HG03097 (cell line): ENCODE measurements around the gene FOXO6.

ENCODE experiments used
- ATAC-seq: cut with Tn5 transposase; IDR thresholded peaks from one replicate; pipeline ENCODE4 v1.9.1; 2021; ENCODE audit not compliant: unreplicated experiment, low FRiP score

The FOXO6 gene

DNA sequence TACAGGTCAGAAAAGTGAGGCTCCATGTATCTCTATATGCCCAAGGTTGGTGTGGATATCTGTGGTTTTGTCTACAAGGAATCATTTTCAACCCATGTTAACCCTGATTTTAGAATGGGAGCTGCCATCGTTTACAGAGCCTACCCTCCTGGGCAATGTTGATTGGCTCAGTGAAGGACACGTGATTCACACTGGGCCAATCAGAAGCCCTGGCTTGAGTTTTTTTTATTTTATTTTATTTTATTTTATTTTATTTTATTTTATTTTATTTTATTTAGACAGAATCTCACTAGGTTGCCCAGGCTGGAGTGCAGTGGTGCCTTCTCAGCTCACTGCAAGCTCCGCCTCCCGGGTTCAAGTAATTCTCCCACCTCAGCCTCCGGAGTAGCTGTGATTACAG lies 35.8 kb downstream of the FOXO6 start:
- ATAC-seq, result no peak

DNA sequence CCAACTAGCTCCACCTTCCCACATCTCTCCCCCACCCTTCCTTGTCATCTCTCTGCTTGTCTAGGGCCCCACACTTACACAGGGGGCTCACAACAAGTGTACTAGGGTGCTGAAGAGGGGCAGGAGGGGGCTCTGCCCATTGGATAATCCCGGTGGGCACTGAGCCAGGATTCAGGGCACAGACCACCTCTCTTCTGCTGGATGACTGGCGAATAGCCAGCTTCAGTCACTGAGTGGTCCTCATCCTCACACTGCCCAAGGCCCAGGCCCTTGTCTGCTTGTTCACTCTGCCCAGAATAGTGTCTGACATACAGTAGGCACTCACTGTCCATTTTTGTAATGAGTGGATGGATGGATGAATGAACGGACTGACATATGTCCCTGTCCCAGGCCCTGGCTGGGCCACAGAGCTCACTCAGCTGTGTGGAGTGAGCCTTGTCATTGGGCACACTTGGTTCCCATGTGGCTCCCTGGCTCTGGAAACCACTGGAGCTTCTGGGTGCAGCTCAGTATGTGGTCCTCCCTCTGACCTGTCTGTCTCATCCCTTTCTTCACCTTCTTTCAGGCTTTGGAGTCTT lies 36.6 kb downstream of the FOXO6 start:
- ATAC-seq, result no peak

DNA sequence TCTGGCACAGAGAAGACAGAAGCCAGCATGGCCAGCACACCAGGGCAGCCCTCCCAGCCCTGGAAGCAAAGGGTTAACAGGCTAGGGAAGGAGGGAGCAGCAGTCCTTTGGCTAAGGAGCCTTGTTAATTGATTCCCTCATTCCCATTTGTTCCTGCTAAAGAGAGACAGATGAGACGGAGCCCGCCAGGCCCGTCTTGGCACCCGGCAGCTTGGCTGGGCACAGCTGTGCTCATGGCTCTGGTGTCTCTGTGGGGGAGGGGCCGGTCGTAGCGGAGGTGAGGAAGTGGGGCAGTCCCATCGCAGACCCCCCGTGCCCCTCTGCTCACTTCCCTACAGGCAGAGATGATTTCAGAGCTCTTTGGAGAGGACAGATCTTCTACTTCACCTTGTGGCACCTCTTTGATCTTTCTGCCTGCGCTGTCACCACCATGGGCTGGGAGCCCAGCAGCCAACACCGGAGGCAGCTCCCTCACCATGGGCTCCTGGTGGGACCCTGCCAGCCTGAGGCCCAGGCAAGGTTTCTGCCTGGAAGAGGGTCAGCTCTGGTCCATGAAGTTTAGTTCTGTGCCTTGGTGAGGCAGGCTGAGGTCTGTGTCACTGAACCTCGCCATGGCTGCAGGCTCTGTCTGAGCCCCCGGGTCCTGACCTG lies 38.0 kb downstream of the FOXO6 start:
- ATAC-seq, result no peak

DNA sequence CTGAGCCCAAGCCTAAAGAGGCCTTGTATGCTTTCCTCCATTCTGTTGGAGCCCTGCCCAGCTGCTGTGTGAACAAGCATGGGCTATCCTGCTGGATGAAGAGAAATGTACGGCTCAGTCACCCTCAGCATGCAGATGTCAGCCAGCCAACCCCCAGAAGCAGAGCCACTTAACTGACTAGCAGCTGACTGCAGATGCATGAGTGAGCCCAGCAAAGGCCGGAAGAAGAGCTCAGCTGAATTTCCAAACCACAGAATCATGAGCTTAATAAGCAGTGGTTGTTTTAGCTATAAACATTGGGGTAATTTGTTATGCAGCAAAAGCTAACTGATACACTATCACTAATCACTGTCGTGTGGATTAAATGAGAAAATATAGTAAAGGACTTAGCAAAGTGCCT lies 39.0 kb downstream of the FOXO6 start:
- no peak for ATAC-seq

DNA sequence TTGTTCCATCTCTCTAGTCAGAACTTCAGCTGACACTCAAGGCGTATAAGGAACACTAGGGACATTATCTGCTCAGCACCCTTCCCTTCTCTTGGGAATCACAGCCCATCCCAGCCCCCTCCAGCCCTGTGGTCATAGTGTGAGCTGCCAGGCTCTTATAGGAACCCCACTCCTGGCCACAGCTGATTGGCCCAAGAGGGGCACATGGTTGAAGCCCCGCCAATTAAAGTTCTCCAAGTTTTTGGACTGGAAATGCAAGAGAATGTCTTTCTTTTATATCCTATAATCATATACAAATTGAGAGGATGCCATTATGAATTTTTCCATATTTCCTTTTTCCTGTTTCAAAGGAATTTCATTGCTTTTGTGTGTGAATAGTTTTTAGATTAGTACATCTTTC lies 40.7 kb downstream of the FOXO6 start:
- ATAC-seq, result no peak

DNA sequence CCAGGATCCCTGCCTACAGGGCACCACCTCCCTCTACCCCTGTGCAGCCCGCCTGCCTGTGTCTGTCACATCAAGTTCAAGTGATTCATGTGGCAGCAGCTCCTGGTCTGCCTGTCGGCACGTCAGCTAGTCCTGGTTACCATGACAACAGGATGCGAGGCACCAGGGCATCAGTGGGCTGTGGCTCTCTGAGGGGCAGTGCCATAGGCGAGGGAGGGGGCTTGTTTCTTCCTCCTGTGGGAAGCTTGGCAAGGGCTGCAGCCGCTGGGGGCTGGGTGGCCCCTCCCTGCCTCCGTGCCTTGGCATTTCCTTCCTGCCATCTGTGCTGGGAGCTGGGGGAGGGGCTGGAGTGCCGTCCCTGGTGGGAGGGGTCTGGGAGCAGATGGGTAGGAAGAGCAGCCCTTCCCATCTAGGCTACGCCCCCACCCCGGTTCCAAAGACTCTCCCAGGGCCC lies 43.1 kb downstream of the FOXO6 start:
- ATAC-seq, result no peak

DNA sequence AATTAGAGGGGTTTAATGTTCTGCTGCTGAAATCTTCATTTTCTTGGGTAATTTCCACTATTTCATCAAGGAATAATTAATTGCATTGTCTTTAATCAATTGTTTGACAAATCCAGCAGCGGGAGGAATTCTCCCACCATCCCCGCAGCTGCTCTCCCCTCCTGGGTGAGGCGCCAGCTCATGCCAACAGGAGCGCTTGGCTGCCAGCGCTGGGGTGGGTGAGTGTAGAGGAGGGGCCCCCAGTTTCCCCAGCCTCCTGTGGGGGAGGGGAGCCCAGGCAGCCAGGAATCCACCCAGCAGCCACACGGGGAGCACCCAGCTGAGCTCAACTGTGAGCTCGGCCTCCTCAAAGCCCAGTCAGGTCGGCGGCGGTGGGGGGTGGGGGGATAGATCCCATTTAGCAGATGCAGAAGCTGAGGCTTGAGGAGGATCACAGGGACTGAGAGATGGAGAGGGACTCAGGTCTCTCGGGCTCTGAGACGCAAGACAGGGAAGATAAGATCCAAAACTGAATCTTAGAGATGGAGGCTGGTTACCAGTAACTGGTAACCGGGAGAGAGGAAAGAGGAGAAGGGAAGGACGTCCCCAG lies 46.5 kb downstream of the FOXO6 start:
- no peak for ATAC-seq

DNA sequence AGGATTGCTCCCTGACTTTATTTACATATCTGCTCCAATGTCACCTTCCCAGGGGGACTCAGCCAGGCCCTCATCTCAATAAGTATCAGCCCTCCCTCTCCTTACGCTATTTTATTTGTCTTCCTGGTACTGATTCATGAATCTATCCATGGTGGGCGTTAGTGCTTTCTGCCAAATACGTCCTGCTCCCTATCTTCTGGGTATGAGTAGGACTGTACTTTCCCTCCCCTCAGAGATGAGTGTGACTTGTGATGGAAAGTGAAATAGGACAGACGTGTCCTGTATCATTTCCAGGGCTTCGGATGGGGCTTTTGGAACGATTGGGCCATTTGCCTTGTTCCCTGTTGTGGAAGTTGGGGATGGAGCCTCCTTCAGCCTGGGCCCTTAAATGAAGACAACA lies 47.5 kb downstream of the FOXO6 start:
- no peak for ATAC-seq

DNA sequence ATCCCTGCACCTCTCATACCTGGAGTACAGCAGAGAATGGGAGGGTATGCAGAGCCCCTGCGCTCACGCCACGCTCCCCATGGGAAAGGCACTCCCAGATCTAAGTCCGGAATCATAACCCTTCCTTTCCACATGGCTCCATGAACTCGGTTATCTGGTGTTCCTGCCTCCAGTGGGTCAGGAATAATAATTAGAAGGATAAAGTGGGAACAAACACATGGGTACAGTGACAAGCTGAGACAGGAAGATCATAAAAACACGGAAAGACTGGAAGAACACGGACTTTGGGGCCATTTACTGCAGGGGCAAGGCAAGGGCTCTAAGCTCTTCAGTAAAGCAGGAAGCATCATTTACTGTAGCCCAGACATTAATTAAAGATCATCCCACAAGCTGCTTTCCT lies 48.6 kb downstream of the FOXO6 start:
- no peak for ATAC-seq

DNA sequence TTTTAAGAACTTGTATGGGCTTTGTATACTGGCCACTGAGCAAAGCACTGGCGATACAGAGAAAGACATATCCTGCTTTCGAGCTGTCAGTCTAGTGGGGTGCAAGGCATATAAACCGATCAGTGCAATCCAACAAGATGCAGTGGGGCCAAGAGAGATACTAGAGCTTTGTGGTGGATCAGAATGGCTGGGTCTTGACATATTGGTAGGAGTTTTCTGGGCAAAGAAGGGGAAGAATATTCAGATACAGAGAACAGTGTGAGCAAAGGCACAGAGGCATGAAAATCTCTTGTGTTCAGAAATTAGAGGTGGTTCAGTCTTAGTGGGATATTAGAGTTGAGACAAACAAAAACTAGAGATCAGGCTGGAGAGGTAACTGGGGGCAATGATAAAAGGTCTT lies 49.2 kb downstream of the FOXO6 start:
- no peak for ATAC-seq

DNA sequence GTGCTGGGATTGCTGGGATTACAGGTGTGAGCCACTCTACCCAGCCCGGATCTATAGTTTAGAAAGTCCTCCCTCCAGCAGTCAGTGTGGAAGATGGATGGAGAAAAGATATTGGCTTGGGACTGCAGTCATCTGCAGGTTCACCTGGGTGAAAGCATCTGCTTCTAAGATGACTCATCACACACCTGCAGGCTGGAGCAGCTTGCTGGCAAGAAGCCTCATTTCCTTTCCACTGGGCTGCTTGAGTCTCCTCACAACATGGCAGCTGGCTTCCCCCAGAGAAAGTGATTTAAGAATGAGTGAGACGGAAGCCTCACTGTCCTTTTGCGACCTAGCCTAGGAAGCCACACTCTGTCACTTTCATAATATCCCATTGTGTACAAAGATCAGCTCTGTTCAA lies 50.0 kb downstream of the FOXO6 start:
- ATAC-seq, result no peak

DNA sequence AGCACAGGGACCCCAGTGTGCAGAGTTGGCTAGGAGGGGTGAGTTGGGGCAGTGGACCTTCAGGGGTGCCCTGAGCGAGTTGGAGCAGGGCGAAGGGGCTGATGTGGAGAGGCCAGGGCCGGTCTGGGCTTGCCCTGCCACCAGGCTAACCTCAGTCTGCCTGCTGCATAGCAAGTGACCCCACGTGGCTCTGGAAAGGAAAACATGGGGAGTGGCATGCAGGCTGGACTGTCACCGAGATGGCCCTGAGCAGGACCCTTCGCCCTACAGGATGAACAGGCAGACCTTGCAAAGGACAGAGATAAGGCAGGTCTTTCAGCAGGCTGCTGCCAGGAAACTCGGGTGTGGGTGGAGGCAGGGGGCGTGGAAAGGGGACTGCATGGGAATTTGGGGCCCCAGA lies 51.5 kb downstream of the FOXO6 start:
- no peak for ATAC-seq

DNA sequence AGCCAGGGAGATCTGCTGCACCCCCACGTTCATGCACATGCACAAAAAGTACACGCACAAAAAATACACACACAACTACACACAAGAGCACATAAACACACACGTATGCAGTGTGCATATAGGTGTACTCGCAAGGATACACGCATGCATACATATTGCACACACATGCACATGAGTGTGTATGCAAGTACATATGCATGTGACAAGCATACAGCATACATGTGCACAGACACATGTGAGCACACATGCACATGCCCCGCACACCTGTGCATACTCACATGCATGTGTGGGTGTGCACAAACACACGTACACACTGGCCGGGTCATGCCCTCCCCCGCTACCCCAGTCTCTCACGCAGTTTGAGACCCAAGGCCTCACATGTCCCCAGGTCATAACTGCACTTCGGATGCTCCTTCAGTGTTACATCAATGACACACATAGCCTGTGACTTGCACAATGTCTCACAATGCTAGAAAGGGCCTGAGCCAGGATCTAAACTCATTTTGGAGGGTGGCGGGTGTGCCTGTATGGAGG lies 52.6 kb downstream of the FOXO6 start:
- no peak for ATAC-seq

DNA sequence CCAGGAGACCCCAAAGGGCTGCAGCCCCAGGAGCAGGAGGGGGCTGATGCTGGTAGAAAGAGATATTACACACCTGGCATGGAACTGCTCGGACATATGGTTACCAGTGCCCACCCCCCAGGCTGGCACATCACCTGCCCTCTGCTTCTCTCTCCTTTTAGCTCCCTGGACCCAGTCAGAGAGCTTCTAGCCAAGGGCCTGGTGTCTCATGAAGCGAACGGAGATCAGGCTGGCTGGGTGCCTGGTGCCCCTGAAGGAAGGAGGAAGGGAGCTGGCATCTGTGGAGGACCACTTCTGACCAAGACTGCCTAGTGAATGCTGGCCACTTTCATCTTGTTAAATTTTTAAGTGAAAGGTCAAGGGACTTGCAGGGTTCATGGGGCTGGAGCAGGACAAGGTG lies 53.1 kb downstream of the FOXO6 start:
- no peak for ATAC-seq

DNA sequence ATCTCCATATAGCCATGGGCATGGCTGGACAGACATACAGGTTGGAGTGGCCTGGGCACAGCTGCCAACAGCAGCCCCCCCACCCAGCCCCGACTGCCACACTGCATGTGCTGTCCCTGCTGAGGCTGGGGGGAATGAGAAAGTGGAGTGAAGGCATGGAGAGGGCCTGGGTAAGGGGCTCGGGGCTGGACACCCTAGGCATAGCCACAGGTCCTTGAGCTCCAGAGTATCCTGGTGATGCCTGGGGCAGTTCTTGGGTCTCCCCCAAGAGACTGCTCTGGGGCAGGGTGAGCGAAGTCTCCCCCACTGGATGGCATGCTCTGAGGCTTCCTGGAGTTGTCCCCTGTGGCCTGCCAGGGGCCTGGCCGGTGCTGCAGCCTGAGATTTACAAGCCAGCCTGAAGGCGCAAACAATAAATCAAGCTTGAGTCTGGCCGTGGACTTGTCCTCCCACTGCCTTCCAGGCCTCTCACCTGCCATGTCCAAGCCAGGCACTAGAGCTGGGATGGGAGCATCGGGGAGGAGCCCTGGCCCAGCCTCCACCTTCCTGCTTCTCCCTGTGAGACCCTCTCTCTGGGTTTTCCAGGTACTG lies 53.6 kb downstream of the FOXO6 start:
- no peak for ATAC-seq

DNA sequence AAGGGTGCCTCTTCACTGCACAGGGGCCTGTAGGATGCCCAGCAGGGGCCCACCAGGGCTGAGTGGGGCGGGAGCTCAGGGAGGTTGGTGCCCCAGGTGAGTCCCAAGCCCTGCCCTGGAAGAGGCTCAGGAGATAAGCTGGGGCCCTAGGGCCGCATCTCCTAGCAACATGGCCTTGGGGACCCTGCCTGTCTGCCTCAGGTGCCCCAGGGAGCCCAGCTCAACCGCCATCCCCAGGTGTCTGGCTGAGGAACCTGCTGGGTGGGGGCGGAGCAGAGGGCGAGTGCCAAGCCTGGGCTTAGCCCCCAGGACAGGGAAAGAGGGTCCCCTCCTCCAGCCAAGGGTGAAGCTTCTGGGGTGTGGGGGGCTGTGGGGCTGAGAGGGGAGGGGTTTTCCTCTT lies 54.8 kb downstream of the FOXO6 start:
- no peak for ATAC-seq

DNA sequence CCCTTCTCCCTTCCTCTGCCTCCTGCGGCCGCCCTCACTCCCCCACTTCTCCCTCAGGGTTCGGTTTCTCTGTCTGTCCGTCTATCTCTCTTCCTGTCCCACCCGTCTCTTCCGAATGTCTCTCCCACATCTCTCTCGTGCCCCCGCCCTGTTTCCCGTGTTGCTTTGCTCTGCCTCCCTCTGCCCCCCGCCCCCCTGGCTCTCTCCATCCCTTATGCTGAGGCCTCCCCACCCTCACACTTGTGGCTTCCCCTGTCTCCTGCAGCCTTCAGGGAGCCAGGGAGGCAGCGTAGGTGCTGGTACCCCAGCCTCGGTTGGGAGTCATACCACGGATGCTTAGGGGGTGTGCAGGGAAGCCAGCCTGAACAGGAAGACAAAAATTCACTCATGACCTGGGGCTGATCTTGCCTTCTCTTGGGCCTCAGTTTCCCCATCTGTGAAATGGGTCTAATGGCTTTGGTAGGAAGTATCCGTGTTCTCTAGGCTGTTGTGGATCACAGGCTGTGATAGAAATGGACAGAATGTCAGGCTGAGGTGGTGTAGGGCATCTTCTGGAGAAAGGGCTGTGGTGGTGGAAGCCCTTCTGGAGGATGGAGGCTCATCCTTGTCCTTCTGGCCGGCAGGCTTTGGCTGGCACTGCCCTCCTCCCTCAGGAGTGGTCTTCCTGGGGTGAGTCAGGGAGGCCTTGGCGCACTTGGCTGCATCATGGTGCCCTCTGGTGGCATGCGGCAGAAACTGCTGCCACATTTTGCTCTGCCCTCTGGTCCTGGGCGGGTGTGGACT lies 55.5 kb downstream of the FOXO6 start:
- no peak for ATAC-seq

DNA sequence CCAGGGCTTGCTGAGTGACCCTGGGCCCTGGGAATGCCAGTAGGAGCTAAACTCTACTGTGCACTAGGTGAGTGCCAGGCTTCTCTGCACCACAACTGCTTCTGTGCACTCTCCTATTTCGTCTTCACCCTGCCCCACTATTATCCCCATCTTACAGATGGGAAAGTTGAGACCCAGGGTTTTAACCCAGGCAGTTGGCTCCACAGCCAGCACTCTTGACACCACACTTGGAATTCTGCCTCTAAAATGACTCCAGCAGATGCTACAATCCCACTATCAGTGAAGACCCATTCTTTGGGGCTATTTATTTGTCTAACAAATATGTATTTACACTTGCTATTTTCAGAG lies 56.1 kb downstream of the FOXO6 start:
- no peak for ATAC-seq

DNA sequence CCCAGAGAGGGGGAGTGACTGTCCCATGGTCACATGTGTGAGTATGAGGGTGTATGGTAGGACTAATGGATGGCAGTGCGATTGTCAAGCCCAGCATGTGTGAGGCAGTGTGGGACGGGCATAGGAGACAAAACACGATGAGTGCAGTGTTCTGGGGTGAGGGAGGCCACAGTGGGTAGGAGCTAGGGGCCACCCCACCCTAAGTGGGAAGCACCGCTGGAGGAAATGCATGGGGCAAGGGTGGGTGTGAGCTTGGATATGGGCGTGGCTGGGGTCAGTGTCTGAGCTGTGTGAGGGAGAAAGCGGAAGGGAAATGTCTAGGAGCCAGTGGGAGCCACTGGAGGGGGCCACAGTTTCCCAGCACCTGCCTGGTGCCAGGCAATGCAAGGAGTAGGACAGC lies 56.5 kb downstream of the FOXO6 start:
- no peak for ATAC-seq

DNA sequence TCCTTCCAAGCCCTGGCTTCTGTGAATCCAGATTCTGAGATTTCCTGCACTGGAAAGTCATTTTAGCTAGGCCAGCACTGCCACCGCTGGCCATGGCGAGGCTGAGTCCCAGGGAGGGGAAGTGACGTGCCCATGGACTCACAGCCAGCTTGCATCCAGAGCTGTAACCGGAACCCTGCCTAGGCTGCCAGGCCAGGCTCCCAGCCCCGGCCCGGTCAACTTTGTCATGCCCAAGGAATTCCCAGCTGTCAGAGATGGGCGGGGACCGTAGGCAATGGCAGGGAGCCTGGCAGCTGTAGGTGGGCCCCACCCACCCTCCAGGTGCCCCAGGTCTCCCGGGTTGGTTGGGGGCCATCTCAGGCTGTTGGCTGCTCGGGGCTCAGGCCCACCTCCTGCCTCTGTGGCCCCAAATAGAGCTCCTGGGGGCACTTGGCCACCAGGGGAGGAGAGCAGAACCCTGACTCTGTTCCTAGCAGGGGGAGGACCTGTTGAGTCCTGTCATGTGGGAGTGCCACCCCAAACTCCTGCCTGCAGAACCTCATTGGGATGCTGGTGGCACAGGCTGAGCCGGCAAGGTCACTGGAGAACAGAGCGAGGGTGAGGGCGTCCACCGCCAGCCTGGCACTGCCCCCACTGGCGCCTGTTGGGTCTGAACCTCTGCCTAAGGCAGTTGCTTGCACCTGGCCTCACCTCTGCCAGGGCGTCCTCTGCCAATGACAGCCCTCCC lies 57.8 kb downstream of the FOXO6 start:
- no peak for ATAC-seq
